Measurements from ENCODE around the gene DIPK1C. TPM values are rescaled to one million over a fixed set of nuclear protein-coding genes. Genes with fewer than 3 reads are reported as not detected.

DIPK1C gene
- total RNA-seq, 1 donor from 2014 or later: 13.7 TPM

DNA sequence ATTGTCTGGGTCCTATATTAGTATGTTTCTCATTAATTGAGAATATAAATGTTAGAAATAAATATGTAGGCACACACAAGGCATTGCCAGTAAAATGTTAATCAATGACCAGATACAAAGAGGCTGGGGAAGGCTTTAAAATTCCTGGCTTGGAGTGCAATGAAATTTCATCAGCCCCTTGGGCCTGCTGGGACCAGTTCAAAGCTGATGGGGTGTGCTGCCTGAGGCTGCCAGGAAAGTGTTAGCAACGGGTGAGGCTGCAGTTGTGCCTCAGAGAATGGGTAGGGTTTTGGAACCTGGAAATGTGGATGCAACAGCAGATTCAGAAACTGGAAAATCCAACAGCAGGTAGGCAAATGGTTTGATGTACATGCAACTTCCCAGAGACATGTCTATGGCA, 68.9 kb downstream of the DIPK1C start:
- Histone ChIP-seq H3K4me2 (no peak overlapping the region), H3K27me3 (no peaks in the 10 kb centered on the region), H3K79me2 (ENCODE audit: low read depth) (no peaks in the 10 kb centered on the region), H2AFZ (replicated peaks) (no peak overlapping the region), H4K20me1 (ENCODE audit: low read depth) (no peaks in the 10 kb centered on the region), H3K4me3 (no peak overlapping the region), H3K4me1 (peaks cover 10% of the 10 kb centered on the region), H3K36me3 (no peaks in the 10 kb centered on the region), H3K9ac (no peak overlapping the region), H3K9me3 (ENCODE audit: low read depth) (no peaks in the 10 kb centered on the region), H3K27ac (no peak overlapping the region), H3F3A (ENCODE audit: low read depth) (peaks cover 6% of the 10 kb centered on the region)
- H3K36me3 Mint-ChIP-seq: no peaks in the 10 kb centered on the region
- H3K27ac Mint-ChIP-seq: no peak overlapping the region
- H3K4me3 Mint-ChIP-seq: no peak overlapping the region
- H3K27me3 Mint-ChIP-seq (ENCODE audit: insufficient read depth, low read depth): peaks cover 12% of the 10 kb centered on the region
- TF ChIP-seq, protein P1, sequence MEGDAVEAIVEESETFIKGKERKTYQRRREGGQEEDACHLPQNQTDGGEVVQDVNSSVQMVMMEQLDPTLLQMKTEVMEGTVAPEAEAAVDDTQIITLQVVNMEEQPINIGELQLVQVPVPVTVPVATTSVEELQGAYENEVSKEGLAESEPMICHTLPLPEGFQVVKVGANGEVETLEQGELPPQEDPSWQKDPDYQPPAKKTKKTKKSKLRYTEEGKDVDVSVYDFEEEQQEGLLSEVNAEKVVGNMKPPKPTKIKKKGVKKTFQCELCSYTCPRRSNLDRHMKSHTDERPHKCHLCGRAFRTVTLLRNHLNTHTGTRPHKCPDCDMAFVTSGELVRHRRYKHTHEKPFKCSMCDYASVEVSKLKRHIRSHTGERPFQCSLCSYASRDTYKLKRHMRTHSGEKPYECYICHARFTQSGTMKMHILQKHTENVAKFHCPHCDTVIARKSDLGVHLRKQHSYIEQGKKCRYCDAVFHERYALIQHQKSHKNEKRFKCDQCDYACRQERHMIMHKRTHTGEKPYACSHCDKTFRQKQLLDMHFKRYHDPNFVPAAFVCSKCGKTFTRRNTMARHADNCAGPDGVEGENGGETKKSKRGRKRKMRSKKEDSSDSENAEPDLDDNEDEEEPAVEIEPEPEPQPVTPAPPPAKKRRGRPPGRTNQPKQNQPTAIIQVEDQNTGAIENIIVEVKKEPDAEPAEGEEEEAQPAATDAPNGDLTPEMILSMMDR (IDR thresholded peaks at IDR 0.05): no peak
- TF ChIP-seq EZH2phosphoT487 (IDR thresholded peaks at IDR 0.05) (no peak), EZH2 (IDR thresholded peaks at IDR 0.05) (no peak)
- no peaks in the 10 kb centered on the region for H3K9me3 Mint-ChIP-seq
- peaks cover 4% of the 10 kb centered on the region for H3K4me1 Mint-ChIP-seq
- DNase-seq (ENCODE audit: low spot score): no peak

DNA sequence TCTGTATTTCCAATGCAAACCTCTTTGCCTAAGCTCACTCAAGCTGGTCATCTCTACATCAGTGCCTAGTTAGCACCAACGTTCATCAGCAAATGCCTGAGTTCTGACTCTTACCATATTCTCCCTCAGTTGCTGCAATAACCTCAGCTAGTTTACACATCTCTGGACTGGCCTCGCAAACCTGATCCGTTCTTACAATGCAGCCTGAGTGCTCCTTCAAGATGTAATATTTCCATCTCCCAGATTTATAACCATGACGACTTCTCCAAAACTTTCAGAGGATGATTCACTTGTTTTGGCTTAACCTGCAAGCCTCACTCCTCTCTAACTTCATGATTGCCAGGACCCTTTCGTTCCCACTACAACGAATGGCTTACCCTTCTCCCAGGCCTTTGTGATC, 69.7 kb downstream of the DIPK1C start:
- H3K27ac Mint-ChIP-seq: no peak overlapping the region
- TF ChIP-seq, protein P1 (IDR thresholded peaks at IDR 0.05): no peak
- TF ChIP-seq EZH2phosphoT487 (IDR thresholded peaks at IDR 0.05) (no peak), EZH2 (IDR thresholded peaks at IDR 0.05) (no peak)
- Histone ChIP-seq H2AFZ (replicated peaks) (no peak overlapping the region), H3K27me3 (no peaks in the 10 kb centered on the region), H3K27ac (no peak overlapping the region), H3K4me3 (no peak overlapping the region), H4K20me1 (ENCODE audit: low read depth) (no peaks in the 10 kb centered on the region), H3K79me2 (ENCODE audit: low read depth) (no peaks in the 10 kb centered on the region), H3K4me2 (no peak overlapping the region), H3K9ac (no peak overlapping the region), H3K36me3 (no peaks in the 10 kb centered on the region), H3F3A (ENCODE audit: low read depth) (peaks cover 6% of the 10 kb centered on the region), H3K4me1 (peaks cover 10% of the 10 kb centered on the region), H3K9me3 (ENCODE audit: low read depth) (no peaks in the 10 kb centered on the region)
- H3K36me3 Mint-ChIP-seq: no peaks in the 10 kb centered on the region
- peaks cover 4% of the 10 kb centered on the region for H3K4me1 Mint-ChIP-seq
- no peaks in the 10 kb centered on the region for H3K9me3 Mint-ChIP-seq
- DNase-seq (ENCODE audit: low spot score): no peak
- no peak overlapping the region for H3K4me3 Mint-ChIP-seq
- H3K27me3 Mint-ChIP-seq (ENCODE audit: insufficient read depth, low read depth): peaks cover 12% of the 10 kb centered on the region

Other genes with a start within 250 kb of the DIPK1C start
- gene CYB5A, start 165.3 kb downstream of the DIPK1C start, total RNA-seq (ENCODE audit: low replicate concordance): 28.2 and 33.7 TPM in 2 replicates
- gene C18orf63, start 141.5 kb downstream of the DIPK1C start, total RNA-seq (ENCODE audit: low replicate concordance): not detected in 2 replicates
- 56.1 and 69.7 TPM in 2 replicates for gene CNDP2, start 39.1 kb upstream of the DIPK1C start, total RNA-seq (ENCODE audit: low replicate concordance)
- not detected in 2 replicates for gene CNDP1, start 77.2 kb upstream of the DIPK1C start, total RNA-seq (ENCODE audit: low replicate concordance)
- 7.3 and 9.0 TPM in 2 replicates for gene ZNF407, start 140.6 kb upstream of the DIPK1C start, total RNA-seq (ENCODE audit: low replicate concordance)

All from neural progenitor cell (in vitro differentiated cells).